A549 (cell line): Measurements from ENCODE around the gene CYB561D2. TPM values are rescaled to one million over a fixed set of nuclear protein-coding genes. Genes with fewer than 3 reads are reported as not detected.

Experiments
- ATAC-seq, 2 experiments: fragments of 200-7000 bp in 1 of 2; fragments of >200 bp in 1 of 2; cut with Nextera tagmentation in 1 of 2; cut with Tn5 transposase in 1 of 2; 3 replicates each; pipeline versions ENCODE4 v1.8.0 to v1.9.1; 2018 to 2020; ENCODE audit warnings: mild to moderate bottlenecking in 1 of 2, moderate library complexity in 1 of 2
- CTCF ChIA-PET: fragments of 300-600 bp; sonication (Branson Sonifier 250); formaldehyde crosslinking; extraction: SDS; loops from one replicate; lab custom pipeline; 2021; ENCODE audit warnings: antibody characterized with exemption, inconsistent platforms; lab: Yijun Ruan, JAX
- POLR2A ChIA-PET: fragments of 350-600 bp; formaldehyde crosslinking; extraction: SDS; loops from one replicate; lab custom pipeline; 2021; ENCODE audit warnings: antibody characterized with exemption, inconsistent platforms; lab: Yijun Ruan, JAX
- DNase-seq, 2 experiments: peaks; one replicate each; pipeline versions ENCODE4 v3.0.0 to v3.0.0-alpha.2; 2011 to 2016; ENCODE audit warnings: low read depth in 1 of 2, low spot score in 1 of 2
- FAIRE-seq: peaks from 2 replicates; lab custom pipeline; 2011; peaks lifted over from hg19 to GRCh38; lab: Jason Lieb, UNC
- H3K27ac ChIP-seq, 2 experiments: fragments of >200 bp; sonication (Bioruptor Twin); formaldehyde crosslinking; 3 replicates each; pipeline ENCODE4 v1.5.1; 2016 to 2017
- H3K4me1 ChIP-seq: fragments of >200 bp; sonication (Bioruptor Twin); formaldehyde crosslinking; 3 replicates; pipeline ENCODE4 v1.6.1; 2016
- H3K4me2 ChIP-seq: fragments of >200 bp; sonication (Bioruptor Twin); formaldehyde crosslinking; 3 replicates; pipeline ENCODE4 v1.6.1; 2016
- H3K4me3 ChIP-seq: fragments of >200 bp; sonication (Bioruptor Twin); formaldehyde crosslinking; 3 replicates; pipeline ENCODE4 v1.5.1; 2016
- H3K9me3 ChIP-seq: fragments of >200 bp; sonication (Bioruptor Twin); formaldehyde crosslinking; 3 replicates; pipeline ENCODE4 v1.6.1; 2016
- BHLHE40 ChIP-seq: IDR thresholded peaks from 2 replicates; pipeline ENCODE4 v1.6.1; 2012; ENCODE audit warnings: low read depth, low read length, inconsistent platforms
- CHD2 ChIP-seq: fragments of 150-350 bp; IDR thresholded peaks from 2 replicates; pipeline ENCODE4 v1.6.1; 2014; ENCODE audit warnings: low read length; ENCODE audit not compliant: partially characterized antibody
- CHD4 ChIP-seq: fragments of 200-600 bp; sonication (generic); IDR thresholded peaks from 2 replicates; pipeline ENCODE4 v1.6.1; 2016; ENCODE audit warnings: antibody characterized with exemption, mild to moderate bottlenecking, borderline replicate concordance
- FOSL2 ChIP-seq, 2 experiments: fragments of 450-650 bp in 1 of 2; fragments of >200 bp in 1 of 2; sonication (Bioruptor Twin) in 1 of 2; formaldehyde crosslinking; IDR thresholded peaks; 2 replicates each; pipeline versions ENCODE4 v1.5.0 to v1.6.1; 2016 to 2020; ENCODE audit warnings: mild to moderate bottlenecking in 1 of 2, moderate library complexity in 1 of 2
- FOXS1 ChIP-seq: fragments of 250-450 bp; sonication (Bioruptor Pico); IDR thresholded peaks from 2 replicates; pipeline ENCODE4 v1.5.0; 2020; ENCODE audit warnings: mild to moderate bottlenecking, moderate library complexity
- HEYL ChIP-seq: fragments of 250-450 bp; sonication (Bioruptor Pico); IDR thresholded peaks from 2 replicates; pipeline ENCODE4 v1.8.0; 2021; ENCODE audit warnings: mild to moderate bottlenecking, moderate library complexity
- JUN ChIP-seq, 2 experiments: fragments of >200 bp; sonication (Bioruptor Twin); formaldehyde crosslinking; IDR thresholded peaks; 2 replicates in 1 of 2; 3 replicates in 1 of 2; pipeline ENCODE4 v1.6.1; 2016 to 2017
- KDM1A ChIP-seq: fragments of 200-600 bp; sonication (generic); IDR thresholded peaks from 2 replicates; pipeline ENCODE4 v1.6.1; 2016; ENCODE audit warnings: low read depth, mild to moderate bottlenecking
- MAZ ChIP-seq: fragments of 150-350 bp; IDR thresholded peaks from 2 replicates; pipeline ENCODE4 v1.6.1; 2014; ENCODE audit warnings: antibody characterized with exemption, low read depth, low read length, borderline replicate concordance
- NPAS2 ChIP-seq: fragments of 250-450 bp; sonication (Bioruptor Pico); IDR thresholded peaks from 2 replicates; pipeline ENCODE4 v1.8.0; 2022; ENCODE audit warnings: mild to moderate bottlenecking, moderate library complexity, borderline replicate concordance
- RAD21 ChIP-seq, 2 experiments: fragments of >200 bp in 1 of 2; sonication (Bioruptor Twin) in 1 of 2; formaldehyde crosslinking in 1 of 2; IDR thresholded peaks in 1 of 2; conservative IDR thresholded peaks in 1 of 2; 2 replicates in 1 of 2; 3 replicates in 1 of 2; pipeline ENCODE4 v1.6.1; 2012 to 2018; ENCODE audit warnings: inconsistent platforms in 1 of 2
- SMC3 ChIP-seq: fragments of >200 bp; sonication (Bioruptor Twin); formaldehyde crosslinking; IDR thresholded peaks from 3 replicates; pipeline ENCODE4 v1.6.1; 2018; ENCODE audit warnings: inconsistent platforms
- TP53 ChIP-seq: fragments of 250-450 bp; sonication (Bioruptor Pico); IDR thresholded peaks from 2 replicates; pipeline ENCODE4 v1.5.0; 2021; ENCODE audit warnings: mild to moderate bottlenecking, moderate library complexity
- ZSCAN20 ChIP-seq: fragments of 250-450 bp; sonication (Bioruptor Pico); IDR thresholded peaks from 2 replicates; pipeline ENCODE4 v1.8.0; 2022; ENCODE audit warnings: mild to moderate bottlenecking, moderate library complexity
- WGBS: methylation state at CpG from one replicate; pipeline ENCODE4 v1.1.6; 2017; ENCODE audit errors: missing lambda C conversion rate; 5-methylcytosine and 5-hydroxymethylcytosine counted together
- polyA plus RNA-seq, 4 experiments: library from polyadenylated mRNA; depleted of rRNA in 3 of 4; stranded (reverse); fragments of >200 nt; fragmentation: RNase III in 1 of 4; extraction: RNeasy Plus Mini Kit Qiagen cat#74134 plus additional on column Dnase treatment in 1 of 4; gene quantifications; 2 replicates in 3 of 4; 3 replicates in 1 of 4; pipeline ENCODE4 v1.2.3, GENCODE V29; 2011 to 2017
- TF ChIP-seq, protein P1 (sequence below): fragments of 450-650 bp; IDR thresholded peaks from 2 replicates; pipeline ENCODE4 v1.6.1; 2014; ENCODE audit warnings: antibody characterized with exemption
- TF ChIP-seq, protein P2 (sequence below): IDR thresholded peaks from 2 replicates; pipeline ENCODE4 v1.6.1; 2012
- TF ChIP-seq, protein P3 (sequence below): IDR thresholded peaks from 2 replicates; pipeline ENCODE4 v1.6.1; 2012; ENCODE audit warnings: low read depth, borderline replicate concordance
- TF ChIP-seq, protein P4 (sequence below): fragments of 250-450 bp; sonication (Bioruptor Pico); IDR thresholded peaks from 2 replicates; pipeline ENCODE4 v1.5.0; 2021; ENCODE audit warnings: mild to moderate bottlenecking, moderate library complexity, borderline replicate concordance
- TF ChIP-seq, protein P5 (sequence below): fragments of 250-450 bp; sonication (Bioruptor Pico); IDR thresholded peaks from 2 replicates; pipeline ENCODE4 v1.5.0; 2020; ENCODE audit warnings: low read depth, mild to moderate bottlenecking, moderate library complexity
- TF ChIP-seq, protein P6 (sequence below): fragments of 200-600 bp; sonication (generic); IDR thresholded peaks from 2 replicates; pipeline ENCODE4 v1.6.1; 2016; ENCODE audit warnings: antibody characterized with exemption, mild to moderate bottlenecking, moderate library complexity

Gene CYB561D2
- polyA plus RNA-seq, 2 of the 4 experiments (the other 2 are of a cell fraction) = 14.4 to 17.7 TPM

DNA sequence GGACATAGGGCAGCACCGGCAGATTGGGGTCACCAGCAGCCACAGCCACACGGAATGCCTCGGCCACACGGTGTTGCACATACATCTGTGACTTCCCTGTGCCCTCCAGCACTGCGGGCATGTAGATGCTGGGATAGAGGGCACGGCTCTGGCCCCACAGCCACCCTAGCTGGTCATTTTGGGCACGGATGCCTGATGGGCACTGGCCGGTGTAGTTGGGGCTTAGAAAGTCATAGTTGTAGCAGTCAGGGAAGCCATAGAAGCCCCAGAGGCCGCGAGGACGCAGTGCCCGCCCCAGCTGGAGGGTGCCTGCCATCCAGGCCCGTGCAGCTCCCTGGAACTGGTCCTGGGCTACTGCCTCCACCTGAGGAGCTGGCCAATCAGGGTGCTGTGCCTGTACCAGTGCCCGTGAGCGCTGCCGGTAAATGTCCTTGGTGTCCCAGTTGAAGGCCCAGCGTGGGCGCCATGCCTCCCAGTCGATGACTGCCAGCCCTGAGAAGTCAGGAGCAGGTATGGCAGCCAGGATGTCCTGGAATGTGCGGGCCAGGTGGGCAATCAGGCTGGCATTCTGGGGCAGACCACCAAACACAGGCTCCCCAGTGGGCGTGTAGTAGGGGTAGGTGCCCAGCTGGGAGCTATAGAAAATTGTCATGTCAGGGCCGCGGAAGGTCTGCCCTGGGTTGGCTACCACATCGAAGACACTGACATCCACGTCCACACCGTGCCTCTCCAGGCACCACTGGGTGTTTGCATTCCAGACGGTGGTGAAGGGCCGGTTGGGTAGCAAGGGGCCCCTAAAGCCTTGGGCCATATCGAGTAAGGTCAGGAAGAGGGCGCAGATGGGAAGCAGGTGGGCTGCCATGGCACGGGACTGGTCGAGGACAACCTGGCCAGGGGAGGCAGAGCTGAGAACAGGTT lies 48.3 kb upstream of the CYB561D2 start (continued):
- TF ChIP-seq, protein P1, sequence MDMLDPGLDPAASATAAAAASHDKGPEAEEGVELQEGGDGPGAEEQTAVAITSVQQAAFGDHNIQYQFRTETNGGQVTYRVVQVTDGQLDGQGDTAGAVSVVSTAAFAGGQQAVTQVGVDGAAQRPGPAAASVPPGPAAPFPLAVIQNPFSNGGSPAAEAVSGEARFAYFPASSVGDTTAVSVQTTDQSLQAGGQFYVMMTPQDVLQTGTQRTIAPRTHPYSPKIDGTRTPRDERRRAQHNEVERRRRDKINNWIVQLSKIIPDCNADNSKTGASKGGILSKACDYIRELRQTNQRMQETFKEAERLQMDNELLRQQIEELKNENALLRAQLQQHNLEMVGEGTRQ = no peak
- TF ChIP-seq CHD2 (no peak), FOXS1 (CRISPR knock-in tag) (no peak)
- TF ChIP-seq, protein P2, sequence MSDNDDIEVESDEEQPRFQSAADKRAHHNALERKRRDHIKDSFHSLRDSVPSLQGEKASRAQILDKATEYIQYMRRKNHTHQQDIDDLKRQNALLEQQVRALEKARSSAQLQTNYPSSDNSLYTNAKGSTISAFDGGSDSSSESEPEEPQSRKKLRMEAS = no peak

DNA sequence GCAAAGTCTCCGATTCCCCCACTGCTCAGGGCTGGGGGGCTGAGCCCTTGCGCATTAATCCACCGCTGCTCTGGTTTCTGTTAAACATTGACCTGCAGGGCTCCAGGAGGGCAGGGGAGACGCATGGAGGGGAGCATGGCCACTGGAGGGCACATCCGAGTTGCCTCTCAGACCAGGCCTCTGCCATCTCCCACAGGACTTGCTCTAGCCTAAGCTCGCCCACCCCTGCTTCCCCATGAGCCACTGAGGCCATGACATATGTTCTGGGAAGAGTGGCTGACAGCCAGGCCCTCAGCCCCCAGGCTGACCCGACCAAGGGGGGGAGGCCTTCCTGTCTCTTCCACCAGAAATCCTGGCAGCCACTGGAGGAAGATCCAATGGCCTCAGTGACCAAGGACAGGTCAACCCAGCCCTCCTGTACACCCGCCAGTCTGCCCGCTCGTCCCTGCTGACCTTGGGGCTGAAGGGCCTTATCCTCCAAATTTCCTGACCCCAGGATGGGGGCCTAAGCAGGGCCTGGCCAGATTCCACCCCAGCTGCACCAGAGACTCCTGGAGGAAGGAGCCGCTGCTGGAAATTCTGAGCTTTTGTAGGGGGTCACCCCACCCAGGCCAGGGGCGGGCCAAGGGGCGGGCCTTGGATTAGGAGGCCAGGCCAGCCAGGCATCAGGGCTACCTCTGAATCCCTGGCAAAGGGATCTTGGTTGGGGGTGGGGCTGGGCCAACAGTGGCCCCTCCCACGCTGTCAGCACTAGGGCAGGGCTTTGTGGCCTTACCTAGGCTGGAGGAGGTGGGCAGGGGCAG lies 47.4 kb upstream of the CYB561D2 start, which contains the start of gene HYAL1:
Gene HYAL1, minus strand, starts transcription at position 562 of the 803 bp plus-strand sequence. CDS start 618 bp downstream, outside the sequence.
- WGBS = 41% methylated on average over 6 of the region's 14 CpGs
- peak within 1 kb of the TSS; percentile 19; the same call in 1 of the 3 replicates for H3K4me2 ChIP-seq
- H3K9me3 ChIP-seq = no peaks in the 10 kb centered on the region
- DNase-seq (peak in 1 of 2 experiments; percentile 50), ATAC-seq (peak in 1 of 2 experiments; percentile 15; a peak in 2 of 6 replicates), FAIRE-seq (no peak)
- peaks cover 23% of the 10 kb centered on the region for H3K4me1 ChIP-seq
- H3K4me3 ChIP-seq = no peak within 1 kb of the TSS
- peak within 1 kb of the TSS in 1 of 2 experiments; percentile 69; a peak in 3 of 6 replicates for H3K27ac ChIP-seq
- POLR2A ChIA-PET = no interaction called here
- TF ChIP-seq, protein P3, sequence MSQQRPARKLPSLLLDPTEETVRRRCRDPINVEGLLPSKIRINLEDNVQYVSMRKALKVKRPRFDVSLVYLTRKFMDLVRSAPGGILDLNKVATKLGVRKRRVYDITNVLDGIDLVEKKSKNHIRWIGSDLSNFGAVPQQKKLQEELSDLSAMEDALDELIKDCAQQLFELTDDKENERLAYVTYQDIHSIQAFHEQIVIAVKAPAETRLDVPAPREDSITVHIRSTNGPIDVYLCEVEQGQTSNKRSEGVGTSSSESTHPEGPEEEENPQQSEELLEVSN = no peak
- peak in 1 of 2 experiments; percentile 25; a peak in 2 of 5 replicates for TF ChIP-seq RAD21 (conservative IDR thresholded peaks at IDR 0.05 in 1 of 2, IDR thresholded peaks at IDR 0.05 in 1 of 2)
- CTCF ChIA-PET = interaction anchor here (2.0 to 2.7 kb wide), 2 partner anchors 16 to 21 kb away, joined by 7 to 14 read pairs; no protein-coding TSS in a partner anchor

DNA sequence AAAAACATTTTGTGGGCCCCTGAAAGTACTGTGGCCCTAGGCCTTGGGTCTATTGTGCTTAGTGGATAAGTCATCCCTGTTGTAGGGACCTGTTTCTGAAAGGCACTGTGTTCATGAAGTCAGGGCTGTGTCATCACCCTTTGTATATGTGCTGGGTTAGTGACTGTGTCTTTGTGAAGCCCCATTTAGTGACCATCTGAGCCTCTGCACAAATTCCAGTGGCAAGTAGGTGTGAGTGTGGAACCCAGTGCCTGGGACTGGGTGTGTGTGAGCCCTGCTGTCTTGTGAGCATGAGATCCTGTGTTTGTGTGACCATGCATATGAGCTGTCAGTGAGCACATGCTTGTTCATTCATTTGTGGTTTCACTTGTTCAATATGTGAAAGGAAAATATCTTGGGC lies 46.1 kb upstream of the CYB561D2 start:
- peaks cover 20% of the 10 kb centered on the region for H3K4me1 ChIP-seq
- POLR2A ChIA-PET = no interaction called here
- ATAC-seq (no peak), DNase-seq (no peak), FAIRE-seq (no peak)
- CTCF ChIA-PET = interaction anchor here (0.9 to 2.7 kb wide), 5 partner anchors 11 to 117 kb away, joined by 3 to 14 read pairs (median 4); no protein-coding TSS in a partner anchor
- no peaks in the 10 kb centered on the region for H3K9me3 ChIP-seq
- no peak overlapping the region for H3K27ac ChIP-seq
- H3K4me2 ChIP-seq = no peak overlapping the region
- no peak overlapping the region for H3K4me3 ChIP-seq
- TF ChIP-seq BHLHE40 = no peak
- no peak for TF ChIP-seq NPAS2 (CRISPR knock-in tag)
- no peak for TF ChIP-seq FOSL2 (IDR thresholded peaks at IDR 0.05)
- TF ChIP-seq FOSL2 (CRISPR knock-in tag; IDR thresholded peaks at IDR 0.05) = no peak
- TF ChIP-seq JUN (IDR thresholded peaks at IDR 0.05) = no peak
- TF ChIP-seq ZSCAN20 (CRISPR knock-in tag) = no peak
- TF ChIP-seq, protein P4, sequence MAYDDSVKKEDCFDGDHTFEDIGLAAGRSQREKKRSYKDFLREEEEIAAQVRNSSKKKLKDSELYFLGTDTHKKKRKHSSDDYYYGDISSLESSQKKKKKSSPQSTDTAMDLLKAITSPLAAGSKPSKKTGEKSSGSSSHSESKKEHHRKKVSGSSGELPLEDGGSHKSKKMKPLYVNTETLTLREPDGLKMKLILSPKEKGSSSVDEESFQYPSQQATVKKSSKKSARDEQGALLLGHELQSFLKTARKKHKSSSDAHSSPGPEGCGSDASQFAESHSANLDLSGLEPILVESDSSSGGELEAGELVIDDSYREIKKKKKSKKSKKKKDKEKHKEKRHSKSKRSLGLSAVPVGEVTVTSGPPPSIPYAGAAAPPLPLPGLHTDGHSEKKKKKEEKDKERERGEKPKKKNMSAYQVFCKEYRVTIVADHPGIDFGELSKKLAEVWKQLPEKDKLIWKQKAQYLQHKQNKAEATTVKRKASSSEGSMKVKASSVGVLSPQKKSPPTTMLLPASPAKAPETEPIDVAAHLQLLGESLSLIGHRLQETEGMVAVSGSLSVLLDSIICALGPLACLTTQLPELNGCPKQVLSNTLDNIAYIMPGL (CRISPR knock-in tag) = no peak
- no peak for TF ChIP-seq HEYL (CRISPR knock-in tag)
- TF ChIP-seq, protein P5, sequence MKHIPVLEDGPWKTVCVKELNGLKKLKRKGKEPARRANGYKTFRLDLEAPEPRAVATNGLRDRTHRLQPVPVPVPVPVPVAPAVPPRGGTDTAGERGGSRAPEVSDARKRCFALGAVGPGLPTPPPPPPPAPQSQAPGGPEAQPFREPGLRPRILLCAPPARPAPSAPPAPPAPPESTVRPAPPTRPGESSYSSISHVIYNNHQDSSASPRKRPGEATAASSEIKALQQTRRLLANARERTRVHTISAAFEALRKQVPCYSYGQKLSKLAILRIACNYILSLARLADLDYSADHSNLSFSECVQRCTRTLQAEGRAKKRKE = no peak
- TF ChIP-seq, protein P1 = no peak
- TF ChIP-seq SMC3 = no peak
- no peak for TF ChIP-seq CHD4
- no peak for TF ChIP-seq TP53 (CRISPR knock-in tag)
- TF ChIP-seq, protein P6, sequence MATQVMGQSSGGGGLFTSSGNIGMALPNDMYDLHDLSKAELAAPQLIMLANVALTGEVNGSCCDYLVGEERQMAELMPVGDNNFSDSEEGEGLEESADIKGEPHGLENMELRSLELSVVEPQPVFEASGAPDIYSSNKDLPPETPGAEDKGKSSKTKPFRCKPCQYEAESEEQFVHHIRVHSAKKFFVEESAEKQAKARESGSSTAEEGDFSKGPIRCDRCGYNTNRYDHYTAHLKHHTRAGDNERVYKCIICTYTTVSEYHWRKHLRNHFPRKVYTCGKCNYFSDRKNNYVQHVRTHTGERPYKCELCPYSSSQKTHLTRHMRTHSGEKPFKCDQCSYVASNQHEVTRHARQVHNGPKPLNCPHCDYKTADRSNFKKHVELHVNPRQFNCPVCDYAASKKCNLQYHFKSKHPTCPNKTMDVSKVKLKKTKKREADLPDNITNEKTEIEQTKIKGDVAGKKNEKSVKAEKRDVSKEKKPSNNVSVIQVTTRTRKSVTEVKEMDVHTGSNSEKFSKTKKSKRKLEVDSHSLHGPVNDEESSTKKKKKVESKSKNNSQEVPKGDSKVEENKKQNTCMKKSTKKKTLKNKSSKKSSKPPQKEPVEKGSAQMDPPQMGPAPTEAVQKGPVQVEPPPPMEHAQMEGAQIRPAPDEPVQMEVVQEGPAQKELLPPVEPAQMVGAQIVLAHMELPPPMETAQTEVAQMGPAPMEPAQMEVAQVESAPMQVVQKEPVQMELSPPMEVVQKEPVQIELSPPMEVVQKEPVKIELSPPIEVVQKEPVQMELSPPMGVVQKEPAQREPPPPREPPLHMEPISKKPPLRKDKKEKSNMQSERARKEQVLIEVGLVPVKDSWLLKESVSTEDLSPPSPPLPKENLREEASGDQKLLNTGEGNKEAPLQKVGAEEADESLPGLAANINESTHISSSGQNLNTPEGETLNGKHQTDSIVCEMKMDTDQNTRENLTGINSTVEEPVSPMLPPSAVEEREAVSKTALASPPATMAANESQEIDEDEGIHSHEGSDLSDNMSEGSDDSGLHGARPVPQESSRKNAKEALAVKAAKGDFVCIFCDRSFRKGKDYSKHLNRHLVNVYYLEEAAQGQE = no peak
- no peak for TF ChIP-seq KDM1A
- TF ChIP-seq MAZ = no peak
